ENCODE data around the gene COL4A1.

The COL4A1 gene

GRCh38 chr13:110256126-110256905 is 50.6 kb downstream of the COL4A1 start:
- no peak for TF ChIP-seq ZBTB7A (IDR thresholded peaks at IDR 0.05; ENCODE audit: low read depth)
- no peak for TF ChIP-seq YY1 (IDR thresholded peaks at IDR 0.05; ENCODE audit: low read depth)
- TF ChIP-seq TCF12 (IDR thresholded peaks at IDR 0.05; ENCODE audit: low read depth): no peak
- TF ChIP-seq RAD21 (IDR thresholded peaks at IDR 0.05; ENCODE audit: low read depth): no peak
- TF ChIP-seq TEAD4 (IDR thresholded peaks at IDR 0.05): no peak
- no peak for TF ChIP-seq USF1 (IDR thresholded peaks at IDR 0.05)
- no peak for TF ChIP-seq REST (IDR thresholded peaks at IDR 0.05; ENCODE audit: low read depth)
- TF ChIP-seq EGR1 (IDR thresholded peaks at IDR 0.05): no peak
- TF ChIP-seq FOXM1 (IDR thresholded peaks at IDR 0.05; ENCODE audit: borderline replicate concordance, low read depth): no peak
- no peak for TF ChIP-seq TAF1 (IDR thresholded peaks at IDR 0.05; ENCODE audit: low read depth)
- no peak for TF ChIP-seq CREB1 (IDR thresholded peaks at IDR 0.05; ENCODE audit: low read depth)
- no peak for TF ChIP-seq MAX (IDR thresholded peaks at IDR 0.05)
- no peak for TF ChIP-seq NFIC (IDR thresholded peaks at IDR 0.05)
- TF ChIP-seq EP300 (IDR thresholded peaks at IDR 0.05; ENCODE audit: borderline replicate concordance): no peak
- no peak for TF ChIP-seq CEBPB (IDR thresholded peaks at IDR 0.05)

- no peak for TF ChIP-seq ZBTB7A (IDR thresholded peaks at IDR 0.05; ENCODE audit: low read depth)
- no peak for TF ChIP-seq TEAD4 (IDR thresholded peaks at IDR 0.05)
- TF ChIP-seq EP300 (IDR thresholded peaks at IDR 0.05; ENCODE audit: borderline replicate concordance): no peak
- TF ChIP-seq RAD21 (IDR thresholded peaks at IDR 0.05; ENCODE audit: low read depth): no peak
- no peak for TF ChIP-seq TCF12 (IDR thresholded peaks at IDR 0.05; ENCODE audit: low read depth)
- no peak for TF ChIP-seq USF1 (IDR thresholded peaks at IDR 0.05)
- no peak for TF ChIP-seq REST (IDR thresholded peaks at IDR 0.05; ENCODE audit: low read depth)
- TF ChIP-seq NFIC (IDR thresholded peaks at IDR 0.05): no peak
- no peak for TF ChIP-seq MAX (IDR thresholded peaks at IDR 0.05)
- no peak for TF ChIP-seq TAF1 (IDR thresholded peaks at IDR 0.05; ENCODE audit: low read depth)
- no peak for TF ChIP-seq EGR1 (IDR thresholded peaks at IDR 0.05)
- no peak for TF ChIP-seq CEBPB (IDR thresholded peaks at IDR 0.05)
- TF ChIP-seq CREB1 (IDR thresholded peaks at IDR 0.05; ENCODE audit: low read depth): no peak
- TF ChIP-seq FOXM1 (IDR thresholded peaks at IDR 0.05; ENCODE audit: borderline replicate concordance, low read depth): no peak
- TF ChIP-seq YY1 (IDR thresholded peaks at IDR 0.05; ENCODE audit: low read depth): no peak
Measured at GRCh38 chr13:110254751-110255553, 52.0 kb downstream of the COL4A1 start.

GRCh38 chr13:110254151-110254679 is 52.7 kb downstream of the COL4A1 start:
- TF ChIP-seq USF1 (IDR thresholded peaks at IDR 0.05) (no peak), CREB1 (IDR thresholded peaks at IDR 0.05; ENCODE audit: low read depth) (no peak), EGR1 (IDR thresholded peaks at IDR 0.05) (no peak), EP300 (IDR thresholded peaks at IDR 0.05; ENCODE audit: borderline replicate concordance) (no peak), NFIC (IDR thresholded peaks at IDR 0.05) (no peak), TEAD4 (IDR thresholded peaks at IDR 0.05) (no peak), TAF1 (IDR thresholded peaks at IDR 0.05; ENCODE audit: low read depth) (no peak), REST (IDR thresholded peaks at IDR 0.05; ENCODE audit: low read depth) (no peak), ZBTB7A (IDR thresholded peaks at IDR 0.05; ENCODE audit: low read depth) (no peak), TCF12 (IDR thresholded peaks at IDR 0.05; ENCODE audit: low read depth) (no peak), YY1 (IDR thresholded peaks at IDR 0.05; ENCODE audit: low read depth) (no peak), FOXM1 (IDR thresholded peaks at IDR 0.05; ENCODE audit: borderline replicate concordance, low read depth) (no peak), CEBPB (IDR thresholded peaks at IDR 0.05) (no peak), RAD21 (IDR thresholded peaks at IDR 0.05; ENCODE audit: low read depth) (no peak), MAX (IDR thresholded peaks at IDR 0.05) (no peak)

Measured in Ishikawa (cell line).